Measurements from ENCODE around the gene SLC9A7.

GRCh38 chrX:46607916-46608315 is 151.0 kb downstream of the SLC9A7 start:
- TF ChIP-seq CTCF (conservative IDR thresholded peaks at IDR 0.05; ENCODE audit: low read depth in 2 of 2): no peak
- no peak for TF ChIP-seq POLR2AphosphoS5 (IDR thresholded peaks at IDR 0.05; ENCODE audit: low read depth)
- no peak for TF ChIP-seq EZH2 (IDR thresholded peaks at IDR 0.05; ENCODE audit: low read depth, unreplicated experiment)
- TF ChIP-seq ETS1 (IDR thresholded peaks at IDR 0.05): no peak
- TF ChIP-seq EZH2phosphoT487 (IDR thresholded peaks at IDR 0.05; ENCODE audit: unreplicated experiment): no peak
- no peak for TF ChIP-seq REST (IDR thresholded peaks at IDR 0.05; ENCODE audit: unreplicated experiment)
- no peak for TF ChIP-seq CREB1 (CRISPR knock-in tag; IDR thresholded peaks at IDR 0.05; ENCODE audit: low read depth)
- TF ChIP-seq ZNF331 (CRISPR knock-in tag; IDR thresholded peaks at IDR 0.05; ENCODE audit: low read depth): no peak
- no peak for TF ChIP-seq NANOG (IDR thresholded peaks at IDR 0.05; ENCODE audit: borderline replicate concordance)
- no peak for TF ChIP-seq JUNB (IDR thresholded peaks at IDR 0.05; ENCODE audit: unreplicated experiment)
- no peak for TF ChIP-seq ZNF462 (CRISPR knock-in tag; IDR thresholded peaks at IDR 0.05)
- no peak for TF ChIP-seq STAT1 (IDR thresholded peaks at IDR 0.05; ENCODE audit: unreplicated experiment)

Measured in GM23338 (cell line).